Heart left ventricle (tissue), 16 donors: ENCODE measurements around the gene ODAD4. TPM values are rescaled to one million over a fixed set of nuclear protein-coding genes. Genes with fewer than 3 reads are reported as not detected.

Experiments
- ATAC-seq, 4 donors: fragments of 200-7000 bp; cut with Tn5 transposase; one replicate each; pipeline ENCODE4 v1.9.1; 2020 to 2022; ENCODE audit warnings: moderate library complexity in 4 of 4, mild to moderate bottlenecking in 3 of 4, moderate number of reproducible peaks in 1 of 4
- DNase-seq, 5 donors: peaks; one replicate each; pipeline ENCODE4 v3.0.0-alpha.2; 2020
- H3K27ac ChIP-seq, 12 donors: fragments of 200-600 bp; sonication (generic) in 4 of 12; one replicate each; pipeline versions ENCODE4 v1.5.0 to v1.8.0; 2016 to 2022; ENCODE audit warnings: mild to moderate bottlenecking in 2 of 12
- H3K27me3 ChIP-seq, 9 donors: fragments of 200-600 bp; sonication (generic) in 2 of 9; one replicate each; pipeline versions ENCODE4 v1.5.1 to v1.8.0; 2016 to 2022; ENCODE audit warnings: mild to moderate bottlenecking in 3 of 9
- H3K36me3 ChIP-seq, 9 donors: fragments of 200-600 bp; sonication (generic) in 2 of 9; one replicate each; pipeline versions ENCODE4 v1.5.0 to v1.8.0; 2018 to 2022; ENCODE audit warnings: mild to moderate bottlenecking in 2 of 9
- H3K4me1 ChIP-seq, 12 donors: fragments of 200-600 bp; sonication (generic) in 4 of 12; one replicate each; pipeline versions ENCODE4 v1.5.0 to v1.8.0; 2016 to 2022; ENCODE audit warnings: mild to moderate bottlenecking in 3 of 12
- H3K4me3 ChIP-seq, 12 donors: fragments of 200-600 bp; sonication (generic) in 4 of 12; one replicate each; pipeline versions ENCODE4 v1.5.0 to v1.8.0; 2017 to 2022; ENCODE audit warnings: mild to moderate bottlenecking in 9 of 12, moderate library complexity in 4 of 12
- H3K9me3 ChIP-seq, 12 donors: fragments of 200-600 bp; sonication (generic) in 4 of 12; one replicate each; pipeline versions ENCODE4 v1.5.0 to v1.8.0; 2016 to 2022; ENCODE audit warnings: mild to moderate bottlenecking in 1 of 12
- CTCF ChIP-seq, 12 donors: fragments of 200-600 bp; sonication (generic) in 4 of 12; IDR thresholded peaks; one replicate each; pipeline versions ENCODE4 v1.5.0 to v1.8.0; 2018 to 2022; ENCODE audit warnings: antibody characterized with exemption in 12 of 12, mild to moderate bottlenecking in 5 of 12
- POLR2A ChIP-seq, 2 donors: fragments of 450-650 bp; IDR thresholded peaks; one replicate each; pipeline ENCODE4 v1.6.1; 2017; ENCODE audit warnings: antibody characterized with exemption in 2 of 2, mild to moderate bottlenecking in 2 of 2, moderate library complexity in 2 of 2
- WGBS, 4 donors: extraction: QIAGEN DNeasy Blood & Tissue Kit in 2 of 4; methylation state at CpG; one replicate each; pipeline versions ENCODE4 v1.1.5 to v1.1.7; 2013 to 2018; 5-methylcytosine and 5-hydroxymethylcytosine counted together
- intact Hi-C, 10 donors: fragments of 100-400 bp; cut with DNase I; formaldehyde crosslinking; loops; one replicate each; pipeline versions ENCODE4 v1.11.1 to v1.14.2; 2022
- polyA plus RNA-seq, 2 donors: library from polyadenylated mRNA; stranded (reverse); fragments of 200-250 nt; gene quantifications; one replicate each; pipeline ENCODE4 v1.2.3, GENCODE V29; 2013
- total RNA-seq, 9 donors: library from RNA; depleted of rRNA in 2 of 9; stranded (reverse); fragments of >200 nt in 2 of 9; fragmentation: NEBNext Ultra II Directional in 3 of 9; extraction: Animal tissue kit (Norgen Biotek cat#: 25700) in 3 of 9; gene quantifications; one replicate each; pipeline versions ENCODE4 v1.1.0 to v1.2.4, GENCODE V29; 2016 to 2023
- donor health status: ischemic (EF 13 %, LVEDD 7.1; RV severe dilation, severe dysfunction).
- donor health status: healthy with polysubstance abuse.
- donor health status: DM: no; HTN: yes; CAD: no.
- donor health status: DM: no; HTN: no; CAD: no.
- donor health status: ischemic (EF 25% LVEDD 6.9; RV normal size, moderate dysfunction).
- donor health status: ischemic (EF 25% LVEDD 5.7; RV mildly dilated, moderate dysfunction).
- donor health status: healthy.
- donor health status: DM: yes; HTN: yes; CAD: no.
- donor health status: ischemic (EF 35%, LVEDD 5.7; RV mildly dilated, moderate dysfunction).
- donor health status: nonischemic (EF 11% LVEDD 7.7; RV severe dilation, severe dysfunction).
- donor health status: DM: yes; HTN: yes; CAD: no.
- donor health status: PGD.
- donor health status: ischemic (EF 29% LVEDD 5.4; RV normal size, mild dysfunction).
- donor health status: nonischemic (EF 23%, LVEDD 6.1; RV moderate dilation, normal function).

The ODAD4 gene
- total and polyA plus RNA-seq, 11 donors: 0.38 to 1.2 (median 0.73) TPM; not detected in 1

GRCh38 chr17:41919165-41919817 lies 11.1 kb upstream of the ODAD4 start:
- 2 to 7% (median 4%) methylated on average over 19 to 33 of the region's 33 CpGs for WGBS, 4 donors
- Histone ChIP-seq H3K4me1 (peaks cover 0 to 36% (median 28%) of the 10 kb centered on the region in 12 donors), H3K27me3 (no peaks in the 10 kb centered on the region), H3K27ac (peak overlapping the region in 10 of 12 donors; percentile 52 to 94 (median 89)), H3K36me3 (no peaks in the 10 kb centered on the region), H3K9me3 (no peaks in the 10 kb centered on the region), H3K4me3 (peak overlapping the region; percentile 18 to 100 (median 90))
- DNase-seq (no peak), ATAC-seq (peak; percentile 24 to 55 (median 39))
- intact Hi-C loops: no loop called here
- TF ChIP-seq CTCF (IDR thresholded peaks at IDR 0.05) (no peak), POLR2A (IDR thresholded peaks at IDR 0.05) (no peak)

GRCh38 chr17:41919840-41920579 lies 10.4 kb upstream of the ODAD4 start:
- H3K4me3 ChIP-seq: peak overlapping the region in 2 of 12 donors; percentile 91 to 99
- WGBS, 4 donors: 82 to 94% (median 90%) methylated on average over 7 of the region's 7 CpGs
- H3K27me3 ChIP-seq: no peaks in the 10 kb centered on the region
- intact Hi-C loops: no loop called here
- peaks cover 0 to 30% (median 23%) of the 10 kb centered on the region in 12 donors for H3K4me1 ChIP-seq
- no peaks in the 10 kb centered on the region for H3K9me3 ChIP-seq
- peak overlapping the region in 3 of 12 donors; percentile 88 to 94 (median 92) for H3K27ac ChIP-seq
- no peak for TF ChIP-seq POLR2A (IDR thresholded peaks at IDR 0.05)
- TF ChIP-seq CTCF (IDR thresholded peaks at IDR 0.05): no peak
- DNase-seq (no peak), ATAC-seq (no peak)
- H3K36me3 ChIP-seq: no peaks in the 10 kb centered on the region

- Histone ChIP-seq H3K36me3 (no peaks in the 10 kb centered on the region), H3K27me3 (no peaks in the 10 kb centered on the region), H3K27ac (no peak overlapping the region), H3K4me1 (peaks cover 0 to 30% (median 22%) of the 10 kb centered on the region in 12 donors), H3K9me3 (no peaks in the 10 kb centered on the region), H3K4me3 (no peak overlapping the region)
- ATAC-seq (no peak), DNase-seq (no peak)
- WGBS, 4 donors: 88 to 98% (median 97%) methylated on average over 5 of the region's 5 CpGs
- TF ChIP-seq CTCF (IDR thresholded peaks at IDR 0.05) (no peak), POLR2A (IDR thresholded peaks at IDR 0.05) (no peak)
- intact Hi-C loops: no loop called here
These were observed 9.8 kb upstream of the ODAD4 start for GRCh38 chr17:41920580-41920955.

- 87 to 93% (median 90%) methylated on average over 7 of the region's 7 CpGs for WGBS, 4 donors
- TF ChIP-seq CTCF (IDR thresholded peaks at IDR 0.05) (no peak), POLR2A (IDR thresholded peaks at IDR 0.05) (no peak)
- DNase-seq (no peak), ATAC-seq (no peak)
- intact Hi-C loops: no loop called here
- Histone ChIP-seq H3K27ac (no peak overlapping the region), H3K36me3 (no peaks in the 10 kb centered on the region), H3K4me1 (peaks cover 0 to 18% (median 9%) of the 10 kb centered on the region in 12 donors), H3K27me3 (no peaks in the 10 kb centered on the region), H3K9me3 (no peaks in the 10 kb centered on the region), H3K4me3 (no peak overlapping the region)
These were observed 4.3 kb upstream of the ODAD4 start for GRCh38 chr17:41925991-41926590.
